ENCODE data around the gene TRAPPC1.

The TRAPPC1 gene

DNA sequence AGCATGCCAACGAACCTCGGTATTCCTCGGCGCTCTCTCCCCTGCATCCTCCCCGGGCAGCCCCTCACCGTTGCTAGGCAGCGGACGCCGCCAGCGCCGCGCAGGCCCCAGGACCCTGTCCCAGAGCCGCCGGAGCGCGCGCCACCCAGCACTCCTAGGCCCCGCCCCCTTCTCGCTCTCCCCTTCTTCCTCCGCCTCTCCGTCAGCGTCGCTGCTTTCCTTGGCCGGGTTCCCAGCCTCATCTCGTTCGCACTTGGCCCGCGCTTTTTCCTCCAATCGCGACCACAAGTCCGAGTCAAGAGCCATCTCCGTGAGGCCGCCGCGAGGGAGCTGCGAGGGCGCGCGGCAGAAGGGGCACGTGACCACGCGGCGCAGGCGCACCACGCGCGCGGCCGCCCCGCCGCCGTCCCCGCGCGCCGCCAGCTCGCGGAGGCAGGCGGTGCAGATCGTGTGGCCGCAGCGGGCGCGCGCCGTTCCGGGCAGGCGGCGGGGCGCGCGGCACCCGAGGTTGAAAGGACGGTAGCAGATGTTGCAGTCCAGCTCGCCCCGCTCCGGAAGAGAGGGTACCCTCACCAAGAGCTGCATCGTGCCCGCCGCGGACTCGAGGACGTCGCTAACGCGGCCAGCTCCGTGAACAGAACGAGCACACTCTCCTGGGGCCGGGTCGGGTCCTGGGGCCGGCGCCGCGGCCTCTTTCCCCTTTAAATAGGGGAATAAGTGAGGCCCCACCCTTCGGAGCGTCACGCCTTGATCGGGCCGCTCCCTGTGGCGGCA, 15.9 kb downstream of the TRAPPC1 start, which contains the start of gene RNF227:
RNF227 (minus strand) TSS at position 679 of the 774 bp plus-strand sequence; CDS start at position 585, 94 bp downstream.
- no peak for TF ChIP-seq CTCF (IDR thresholded peaks at IDR 0.05; ENCODE audit: low read depth, low read length, missing control alignments)
- H3K4me3 ChIP-seq (ENCODE audit: low read depth, low read length), result peak within 1 kb of the TSS; percentile 85
- DNase-seq (ENCODE audit: low read depth), result peak; percentile 54

- no peak for TF ChIP-seq CTCF (IDR thresholded peaks at IDR 0.05; ENCODE audit: low read depth, low read length, missing control alignments)
These were observed 16.6 kb downstream of the TRAPPC1 start for GRCh38 chr17:7915179-7915610.

GRCh38 chr17:7912927-7913524, 18.7 kb downstream of the TRAPPC1 start:
- no peak overlapping the region for H3K4me3 ChIP-seq (ENCODE audit: low read depth, low read length)
- peak; percentile 70 for DNase-seq (ENCODE audit: low read depth)
- peak; percentile 82 for TF ChIP-seq CTCF (IDR thresholded peaks at IDR 0.05; ENCODE audit: low read depth, low read length, missing control alignments)

More at GRCh38 chr17:7915179-7915610, 16.6 kb downstream of the TRAPPC1 start:
- DNase-seq (ENCODE audit: low read depth), result no peak
- H3K4me3 ChIP-seq (ENCODE audit: low read depth, low read length), result peak overlapping the region; percentile 85

GRCh38 chr17:7911116-7911515, 20.6 kb downstream of the TRAPPC1 start:
- TF ChIP-seq CTCF (IDR thresholded peaks at IDR 0.05; ENCODE audit: low read depth, low read length, missing control alignments), result no peak
- no peak for DNase-seq (ENCODE audit: low read depth)

GRCh38 chr17:7910711-7911110, 21.0 kb downstream of the TRAPPC1 start:
- TF ChIP-seq CTCF (IDR thresholded peaks at IDR 0.05; ENCODE audit: low read depth, low read length, missing control alignments), result no peak
- DNase-seq (ENCODE audit: low read depth), result no peak
- H3K4me3 ChIP-seq (ENCODE audit: low read depth, low read length), result no peak overlapping the region

More at GRCh38 chr17:7911116-7911515, 20.6 kb downstream of the TRAPPC1 start:
- H3K4me3 ChIP-seq (ENCODE audit: low read depth, low read length), result no peak overlapping the region

- no peak for DNase-seq (ENCODE audit: low read depth)
- TF ChIP-seq CTCF (IDR thresholded peaks at IDR 0.05; ENCODE audit: low read depth, low read length, missing control alignments), result no peak
These were observed 21.5 kb downstream of the TRAPPC1 start for GRCh38 chr17:7910281-7910680.

More at GRCh38 chr17:7910281-7910680, 21.5 kb downstream of the TRAPPC1 start:
- H3K4me3 ChIP-seq (ENCODE audit: low read depth, low read length), result no peak overlapping the region
